ENCODE results near the gene SLC6A9. TPM values are rescaled to one million over a fixed set of nuclear protein-coding genes. Genes with fewer than 3 reads are reported as not detected.
A peak's percentile ranks its signal among the peaks of the same experiment; 100 is the strongest.

Gene SLC6A9
- total RNA-seq, 1 donor from 2014 or later: 22.8 TPM

GRCh38 chr1:43998000-43998378 is 33.3 kb downstream of the SLC6A9 start:
- no peak for DNase-seq (ENCODE audit: low read depth, low spot score)
- Mint-ChIP-seq H3K27me3 (ENCODE audit: low read depth) (no peaks in the 10 kb centered on the region), H3K4me1 (peaks cover 11% of the 10 kb centered on the region), H3K9me3 (no peaks in the 10 kb centered on the region), H3K36me3 (ENCODE audit: low read depth) (no peaks in the 10 kb centered on the region), H3K27ac (ENCODE audit: unreplicated experiment) (no peak overlapping the region), H3K4me3 (no peak overlapping the region)
- TF ChIP-seq CTCF (conservative IDR thresholded peaks at IDR 0.05): no peak

DNA sequence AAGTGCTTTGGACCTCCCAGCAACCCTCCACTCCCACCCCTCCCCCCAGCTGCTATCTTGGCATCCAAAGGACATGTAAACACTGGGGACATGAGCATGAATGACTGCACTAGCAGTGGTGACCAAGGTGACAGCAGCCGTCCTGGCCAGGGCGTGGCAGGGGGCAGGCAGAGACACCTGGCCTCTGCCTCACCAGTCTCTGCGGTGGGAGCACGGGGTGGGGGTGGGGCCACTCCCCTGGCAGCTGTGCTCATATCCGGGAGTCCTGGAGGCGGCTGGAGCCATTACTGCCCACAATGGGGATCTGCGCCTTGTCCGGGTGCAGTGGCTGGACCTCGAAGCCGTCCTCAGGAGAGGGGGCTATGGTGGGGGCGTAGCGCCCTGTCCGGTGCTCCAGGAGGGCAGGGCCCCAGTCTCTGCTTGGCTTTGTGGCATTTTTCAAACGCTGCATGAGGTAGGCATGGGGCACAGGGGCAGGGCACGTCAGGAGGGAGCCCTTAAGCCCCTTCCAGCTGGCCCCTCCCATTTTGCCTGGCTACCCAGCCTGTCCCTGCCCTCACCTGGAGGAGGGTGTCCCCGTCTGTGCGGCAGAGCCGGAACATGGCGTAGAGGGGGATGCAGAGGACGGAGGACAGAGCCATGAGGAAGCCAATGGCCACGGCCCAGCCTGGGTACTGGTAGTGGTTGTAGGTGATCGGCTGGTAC is 33.8 kb downstream of the SLC6A9 start:
- no peak overlapping the region for H3K4me3 Mint-ChIP-seq
- no peaks in the 10 kb centered on the region for H3K36me3 Mint-ChIP-seq (ENCODE audit: low read depth)
- peaks cover 16% of the 10 kb centered on the region for H3K4me1 Mint-ChIP-seq
- DNase-seq (ENCODE audit: low read depth, low spot score): no peak
- peaks cover 4% of the 10 kb centered on the region for H3K27me3 Mint-ChIP-seq (ENCODE audit: low read depth)
- no peak for TF ChIP-seq CTCF (conservative IDR thresholded peaks at IDR 0.05)
- H3K27ac Mint-ChIP-seq (ENCODE audit: unreplicated experiment): peak overlapping the region; percentile 62
- no peaks in the 10 kb centered on the region for H3K9me3 Mint-ChIP-seq

DNA sequence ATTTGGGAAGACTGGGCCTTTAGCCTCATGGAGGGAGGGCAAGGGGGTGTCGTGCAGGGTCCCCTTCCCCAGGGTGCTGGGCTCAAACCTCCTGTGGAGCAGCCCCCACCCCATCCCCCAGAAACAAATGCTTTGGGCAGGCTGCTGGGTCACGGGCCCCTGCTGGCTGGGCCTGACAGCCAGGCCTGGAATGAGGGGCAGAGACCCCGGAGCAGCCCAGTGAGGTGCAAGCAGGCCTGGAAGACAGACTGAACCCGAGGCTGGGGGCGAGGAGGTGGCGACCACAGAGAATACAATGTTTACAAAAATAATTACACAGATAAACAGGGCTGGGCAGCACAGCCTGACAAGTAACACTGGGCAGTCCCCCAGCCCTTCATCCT is 34.5 kb downstream of the SLC6A9 start:
- no peak for TF ChIP-seq CTCF (conservative IDR thresholded peaks at IDR 0.05)
- Mint-ChIP-seq H3K36me3 (ENCODE audit: low read depth) (no peaks in the 10 kb centered on the region), H3K27ac (ENCODE audit: unreplicated experiment) (peak overlapping the region; percentile 81), H3K9me3 (no peaks in the 10 kb centered on the region), H3K4me3 (peak overlapping the region; percentile 23), H3K27me3 (ENCODE audit: low read depth) (peaks cover 4% of the 10 kb centered on the region), H3K4me1 (peaks cover 16% of the 10 kb centered on the region)
- no peak for DNase-seq (ENCODE audit: low read depth, low spot score)

- Mint-ChIP-seq H3K4me3 (peak overlapping the region; percentile 23), H3K27ac (ENCODE audit: unreplicated experiment) (peak overlapping the region; percentile 81), H3K27me3 (ENCODE audit: low read depth) (peaks cover 4% of the 10 kb centered on the region), H3K4me1 (peaks cover 20% of the 10 kb centered on the region), H3K36me3 (ENCODE audit: low read depth) (no peaks in the 10 kb centered on the region), H3K9me3 (no peaks in the 10 kb centered on the region)
- no peak for TF ChIP-seq CTCF (conservative IDR thresholded peaks at IDR 0.05)
- no peak for DNase-seq (ENCODE audit: low read depth, low spot score)
These were observed 35.1 kb downstream of the SLC6A9 start for GRCh38 chr1:43995984-43996732.

DNA sequence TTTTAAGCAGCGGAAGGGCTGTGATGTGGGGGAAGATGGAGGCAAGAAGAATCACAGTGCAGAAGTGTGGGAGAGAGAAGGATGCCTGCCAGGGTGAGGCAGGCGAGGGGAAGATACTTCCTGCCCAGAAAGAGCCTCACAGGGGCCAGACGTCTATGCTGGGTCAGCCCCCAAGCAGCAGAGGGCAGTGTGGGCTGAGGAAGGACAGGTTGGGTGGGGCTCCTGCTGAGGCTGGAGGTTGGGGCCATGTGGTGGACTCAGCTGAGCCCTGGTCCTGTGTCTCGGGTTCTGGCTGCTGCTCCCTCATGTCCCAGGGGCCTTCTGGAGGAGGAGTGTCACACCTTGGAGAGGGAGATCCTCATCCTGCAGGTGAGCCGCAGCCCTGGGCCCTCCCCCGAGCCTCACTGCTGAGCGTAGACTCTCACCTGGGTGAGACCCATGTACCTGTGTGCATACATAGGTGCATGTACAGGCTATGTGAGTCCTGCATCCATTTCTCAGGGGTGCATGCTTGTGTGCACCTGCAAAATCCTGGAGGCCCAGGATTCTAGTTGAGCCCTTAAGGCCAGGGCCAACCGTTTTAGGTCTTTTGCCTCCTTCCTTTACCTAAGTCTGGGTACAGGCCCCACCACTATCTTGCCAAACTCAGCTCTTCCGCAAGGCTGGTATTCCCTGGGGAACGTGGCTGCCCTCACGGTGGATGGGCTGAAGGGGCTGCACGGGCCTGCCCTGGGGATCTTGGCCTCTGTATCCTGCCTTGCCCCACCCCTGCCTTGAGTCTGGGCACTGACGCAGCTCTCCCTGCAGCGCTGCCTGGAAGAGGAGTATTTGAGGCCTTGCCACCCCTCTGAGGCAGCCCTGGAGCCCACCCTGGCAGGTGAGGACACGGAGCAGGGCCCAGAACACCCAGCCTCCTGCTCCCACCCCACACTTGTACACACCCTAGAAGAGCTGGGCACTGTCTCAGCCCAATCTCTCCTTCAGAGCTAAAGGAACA is 36.2 kb downstream of the SLC6A9 start:
- H3K9me3 Mint-ChIP-seq: no peaks in the 10 kb centered on the region
- H3K27ac Mint-ChIP-seq (ENCODE audit: unreplicated experiment): no peak overlapping the region
- no peaks in the 10 kb centered on the region for H3K36me3 Mint-ChIP-seq (ENCODE audit: low read depth)
- H3K27me3 Mint-ChIP-seq (ENCODE audit: low read depth): peaks cover 4% of the 10 kb centered on the region
- H3K4me3 Mint-ChIP-seq: peak overlapping the region; percentile 25
- peak; percentile 47 for TF ChIP-seq CTCF (conservative IDR thresholded peaks at IDR 0.05)
- peaks cover 23% of the 10 kb centered on the region for H3K4me1 Mint-ChIP-seq
- no peak for DNase-seq (ENCODE audit: low read depth, low spot score)

Measured in neural crest cell (in vitro differentiated cells).